Lower leg skin (tissue), 3 donors: ENCODE data around the gene SLC35A4.

Experiments used
- CTCF ChIP-seq, 3 donors: fragments of 450-650 bp; IDR thresholded peaks; one replicate each; pipeline ENCODE4 v1.5.1; 2016; ENCODE audit warnings: antibody characterized with exemption in 3 of 3, mild to moderate bottlenecking in 3 of 3, moderate library complexity in 2 of 3
- POLR2A ChIP-seq, 2 donors: fragments of 450-650 bp; IDR thresholded peaks; one replicate each; pipeline ENCODE4 v1.6.1; 2016 to 2017; ENCODE audit warnings: antibody characterized with exemption in 2 of 2, mild to moderate bottlenecking in 1 of 2, moderate library complexity in 1 of 2

- no peak for TF ChIP-seq POLR2A (IDR thresholded peaks at IDR 0.05)
- no peak for TF ChIP-seq CTCF (IDR thresholded peaks at IDR 0.05)
Observed at GRCh38 chr5:140590861-140591260, 26.2 kb downstream of the SLC35A4 start.
